HG03135 (cell line): ENCODE measurements around the gene NDUFA8.

Source experiments
- ATAC-seq: cut with Tn5 transposase; IDR thresholded peaks from one replicate; pipeline ENCODE4 v1.9.1; 2021; ENCODE audit warnings: mild to moderate bottlenecking, moderate library complexity; ENCODE audit not compliant: unreplicated experiment

The NDUFA8 gene

DNA sequence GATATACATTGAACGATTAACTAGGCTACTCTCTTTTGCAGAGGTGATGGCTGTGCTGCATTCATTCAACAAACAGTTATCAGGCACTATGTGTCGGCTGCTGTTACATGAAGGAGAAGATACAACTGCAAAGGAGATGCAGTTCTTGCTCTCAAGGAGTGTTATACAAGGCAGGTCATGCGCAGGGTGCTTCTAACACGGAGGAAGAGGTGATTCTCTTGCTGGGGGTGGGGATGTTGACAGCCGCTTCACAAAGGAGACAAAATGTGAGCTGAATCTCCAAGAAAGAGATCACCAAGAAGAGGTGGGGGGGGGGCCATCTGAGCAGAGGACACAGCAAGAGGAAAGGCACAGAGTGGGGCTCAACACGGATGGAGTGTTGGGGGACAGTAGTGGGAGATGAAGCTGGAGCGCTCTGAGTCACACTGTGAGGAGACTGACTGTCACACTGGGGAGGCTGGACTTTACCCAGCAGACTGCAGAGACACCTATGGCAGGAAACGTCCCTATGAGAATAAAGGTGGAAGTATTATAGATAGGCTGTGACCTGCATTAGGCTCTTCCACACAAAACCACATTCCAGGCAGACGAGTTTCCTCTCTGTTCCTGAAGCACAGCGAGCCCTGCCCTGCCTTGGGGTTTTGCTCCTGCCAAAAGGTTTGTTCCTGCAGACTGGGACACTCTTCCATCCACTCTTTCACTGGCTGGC is 20.9 kb downstream of the NDUFA8 start:
- ATAC-seq = no peak

DNA sequence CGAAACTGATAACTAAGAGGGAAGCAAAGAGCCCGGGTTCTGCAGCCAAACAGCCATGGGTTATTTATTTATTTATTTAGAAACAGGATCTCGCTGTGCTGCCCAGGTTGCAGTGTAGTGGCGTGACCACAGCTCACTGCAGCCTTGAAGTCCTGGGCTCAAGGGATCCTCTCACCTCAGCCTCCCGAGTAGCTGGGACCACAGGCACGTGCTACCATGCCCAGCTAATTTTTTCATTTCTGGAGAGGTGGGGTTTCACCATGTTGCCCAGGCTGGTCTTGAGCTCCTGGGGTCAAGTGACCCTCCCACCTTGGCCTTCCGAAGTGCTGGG is 24.1 kb downstream of the NDUFA8 start:
- ATAC-seq = no peak

DNA sequence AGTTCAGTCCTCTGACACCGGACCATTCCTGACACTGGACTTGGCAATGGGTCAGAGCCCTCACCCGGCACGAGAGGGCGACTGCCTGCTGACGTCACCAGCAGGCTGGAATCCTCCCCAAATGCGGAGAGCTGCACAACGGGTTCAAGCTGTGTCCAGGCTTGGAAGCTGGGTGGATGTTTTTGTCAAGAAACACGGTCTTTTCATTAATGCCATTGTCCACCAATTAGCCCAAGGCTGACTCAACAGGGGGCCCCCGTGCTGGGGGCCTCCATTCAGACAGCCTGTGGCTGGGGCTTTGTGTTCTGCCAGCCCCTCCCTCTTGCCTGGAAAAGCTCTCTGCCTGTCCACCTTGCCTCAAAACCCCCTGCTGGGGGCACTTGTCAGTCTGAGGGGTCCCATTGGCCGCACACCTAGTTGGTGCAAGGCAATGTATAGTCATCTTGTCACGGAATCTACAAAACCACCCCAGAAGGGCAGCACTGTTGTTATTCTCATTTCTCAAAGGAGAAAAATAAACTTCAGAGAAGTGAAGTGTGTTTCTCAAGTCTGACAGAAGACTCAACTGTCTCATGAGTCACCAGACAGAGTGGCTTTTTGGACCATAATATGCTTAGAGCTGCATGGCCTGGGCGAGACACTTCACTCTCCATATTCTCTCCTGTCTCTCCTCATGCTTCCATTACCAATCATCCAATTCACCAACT is 24.6 kb downstream of the NDUFA8 start:
- no peak for ATAC-seq

DNA sequence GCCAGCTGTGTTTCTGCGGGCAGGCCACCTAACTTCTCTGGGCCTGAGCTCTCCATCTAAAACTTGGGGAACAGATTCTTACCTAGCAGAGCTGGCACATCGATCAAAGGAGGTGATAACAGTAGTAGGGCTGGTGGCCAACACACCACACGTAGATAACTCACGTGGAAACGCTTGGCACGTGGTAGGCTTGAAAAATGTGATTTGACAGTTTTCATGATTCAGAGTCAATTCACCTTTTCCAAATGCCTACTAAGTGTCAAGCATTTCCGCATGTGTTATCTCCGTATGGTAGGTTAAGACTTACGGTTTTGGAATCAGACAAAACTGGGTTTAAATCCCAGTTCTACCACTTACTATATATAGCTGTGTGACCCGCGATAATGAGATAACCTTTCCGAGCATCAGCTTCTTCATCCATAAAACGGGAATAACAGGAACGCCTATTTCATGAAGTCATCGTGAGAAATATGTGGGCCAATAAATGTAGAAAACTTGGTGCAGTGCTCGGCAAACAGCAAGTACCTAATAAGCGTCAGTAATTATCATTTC is 25.5 kb downstream of the NDUFA8 start:
- no peak for ATAC-seq

DNA sequence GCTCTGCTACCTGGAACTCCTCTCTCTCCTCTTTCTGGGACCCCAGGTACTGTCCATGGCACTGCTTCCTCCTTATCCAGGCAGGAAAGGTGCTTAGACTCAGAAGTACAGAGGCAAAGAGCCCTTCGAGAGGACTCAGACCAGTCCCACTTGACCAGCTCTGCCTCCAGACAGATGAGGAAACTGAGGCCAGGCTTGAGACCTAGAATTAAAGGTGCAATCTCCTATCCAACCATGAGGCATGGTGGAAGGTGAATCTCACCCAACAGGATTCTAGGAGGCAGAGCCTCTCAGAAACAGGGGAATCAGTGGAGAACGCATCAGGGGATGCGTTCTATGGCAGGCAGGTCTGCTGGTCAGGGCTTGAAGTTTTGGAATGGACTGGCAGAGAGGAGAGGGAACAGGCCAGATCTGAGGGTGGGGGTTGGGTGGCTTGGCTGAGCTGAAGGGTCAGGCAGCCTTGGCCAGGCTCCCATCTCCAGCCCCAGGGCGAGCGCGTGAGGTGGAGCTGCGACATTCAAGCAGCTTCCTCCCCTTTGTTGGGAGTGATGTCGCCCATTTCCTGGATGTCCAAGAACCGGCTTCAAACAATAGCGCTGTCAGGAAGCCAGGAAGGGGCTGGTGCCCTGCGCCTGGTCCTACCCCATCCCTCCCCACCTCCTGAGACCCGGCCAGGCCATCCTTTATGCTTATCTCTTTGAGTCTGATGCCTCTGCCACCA is 26.2 kb downstream of the NDUFA8 start:
- ATAC-seq = no peak

- ATAC-seq = no peak
Measured at GRCh38 chr9:122132539-122132938, 27.0 kb downstream of the NDUFA8 start.

DNA sequence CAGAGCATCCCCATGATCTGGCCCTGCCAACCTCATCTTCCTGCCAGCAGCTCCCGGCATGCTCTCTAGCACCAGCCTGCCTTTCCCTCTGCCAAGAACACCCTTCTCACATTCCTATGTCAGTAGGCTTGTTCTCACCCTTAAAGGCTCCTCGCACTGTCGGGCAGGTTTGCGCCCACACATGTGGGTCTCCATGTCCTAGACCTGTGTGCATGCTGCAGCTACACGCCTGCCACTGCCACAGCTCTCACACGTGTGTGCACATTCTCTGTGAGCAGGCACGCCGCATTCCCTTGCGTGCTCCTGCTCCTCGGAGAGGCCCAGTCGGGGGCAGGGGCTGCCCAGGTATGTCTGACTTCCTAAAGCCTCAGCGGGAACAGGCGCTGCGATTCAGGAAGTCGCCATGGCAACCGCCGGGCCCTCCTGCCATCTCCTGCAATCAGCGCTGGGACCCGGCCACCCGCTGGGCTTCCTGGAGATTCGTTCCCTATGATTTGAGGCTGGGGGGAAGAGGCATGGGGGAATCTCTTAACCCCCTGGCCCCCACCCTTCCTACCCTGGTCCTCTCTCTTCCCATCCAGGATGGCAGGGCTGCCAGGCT is 28.1 kb downstream of the NDUFA8 start:
- no peak for ATAC-seq

GRCh38 chr9:122130837-122131236 is 28.7 kb downstream of the NDUFA8 start:
- ATAC-seq = no peak

DNA sequence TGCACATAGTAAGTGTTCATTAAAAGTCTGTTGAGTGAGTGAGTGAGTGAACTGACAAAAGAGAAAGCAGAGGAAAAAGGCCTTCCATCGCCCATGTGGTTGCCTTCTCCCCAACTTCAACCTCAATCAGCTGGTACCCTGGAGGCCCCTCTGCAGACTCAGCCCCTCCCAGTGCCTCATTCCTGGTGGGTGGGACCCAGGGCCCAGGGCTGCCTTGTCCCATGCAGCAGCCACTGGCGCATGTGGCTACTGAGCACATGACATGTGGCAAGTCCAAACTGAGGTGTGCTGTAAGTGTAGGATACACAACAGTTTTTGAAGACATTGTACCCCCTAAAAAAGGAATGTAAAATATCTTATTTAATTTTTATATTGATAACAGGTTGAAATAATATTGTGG is 29.6 kb downstream of the NDUFA8 start:
- ATAC-seq = no peak

GRCh38 chr9:122128969-122129343 is 30.6 kb downstream of the NDUFA8 start:
- ATAC-seq = no peak

GRCh38 chr9:122128007-122128968 is 31.3 kb downstream of the NDUFA8 start:
- ATAC-seq = no peak

- no peak for ATAC-seq
Measured at GRCh38 chr9:122127396-122127798, 32.2 kb downstream of the NDUFA8 start.

- no peak for ATAC-seq
Measured at GRCh38 chr9:122126331-122127261, 33.0 kb downstream of the NDUFA8 start.

DNA sequence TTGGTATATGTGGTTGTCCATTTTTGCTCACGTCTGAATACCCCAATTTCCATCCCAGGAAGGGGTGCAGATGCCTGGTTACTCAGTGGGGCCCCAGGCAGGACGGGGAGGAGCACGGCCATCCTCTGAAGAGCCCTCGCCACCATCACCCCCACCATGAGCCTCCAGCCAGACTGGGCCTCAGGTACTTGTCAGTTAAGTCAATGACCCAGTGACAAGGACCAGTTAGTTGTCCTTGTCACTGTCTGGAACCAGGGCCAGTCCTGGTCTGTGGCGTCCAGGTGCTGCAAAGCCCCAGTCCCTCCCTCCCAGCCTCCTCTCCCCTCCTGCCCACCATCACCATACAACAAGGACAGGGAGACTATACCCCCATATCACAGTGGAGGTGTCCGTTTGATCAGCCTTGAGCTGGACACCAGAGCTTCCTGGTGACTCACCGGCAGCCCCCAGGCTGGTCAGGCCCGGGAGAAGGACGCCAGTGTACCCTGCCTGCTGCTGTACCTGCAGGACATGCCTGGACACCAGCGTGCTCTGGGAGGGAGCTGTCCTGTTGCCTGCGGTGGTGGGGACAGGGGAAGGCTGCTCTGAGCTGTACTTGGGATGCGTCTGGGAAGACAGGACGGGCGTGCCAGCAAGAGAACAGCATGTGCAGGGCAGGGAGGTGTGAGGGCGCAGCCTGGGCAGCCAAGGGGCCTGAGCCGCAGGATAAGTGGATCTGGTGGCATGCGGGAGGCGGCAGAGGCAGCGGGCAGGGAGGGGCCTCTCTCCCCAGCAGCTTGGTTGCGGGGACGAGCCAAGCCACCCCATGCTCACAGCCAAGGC is 33.9 kb downstream of the NDUFA8 start:
- no peak for ATAC-seq

- ATAC-seq = peak; percentile 68
Measured at GRCh38 chr9:122125158-122125508, 34.4 kb downstream of the NDUFA8 start.

- no peak for ATAC-seq
Measured at GRCh38 chr9:122124528-122124927, 35.1 kb downstream of the NDUFA8 start.

GRCh38 chr9:122124048-122124447 is 35.5 kb downstream of the NDUFA8 start:
- ATAC-seq = no peak

- ATAC-seq = no peak
Measured at GRCh38 chr9:122122903-122123632, 36.5 kb downstream of the NDUFA8 start.
